Measurements from ENCODE around the gene ADGRB3. TPM values are rescaled to one million over a fixed set of nuclear protein-coding genes. Genes with fewer than 3 reads are reported as not detected.

ADGRB3 gene
- total RNA-seq, 4 donors from 2014 or later, result 1.6 to 2.6 (median 1.8) TPM

- no peak for TF ChIP-seq CTCF (IDR thresholded peaks at IDR 0.05; ENCODE audit: low read depth)
These were observed 377.1 kb downstream of the ADGRB3 start for GRCh38 chr6:69012211-69012610.

- TF ChIP-seq CTCF (IDR thresholded peaks at IDR 0.05; ENCODE audit: low read depth), result no peak
These were observed 377.8 kb downstream of the ADGRB3 start for GRCh38 chr6:69012876-69013275.

GRCh38 chr6:69018906-69019305, 383.8 kb downstream of the ADGRB3 start:
- no peak for TF ChIP-seq CTCF (IDR thresholded peaks at IDR 0.05; ENCODE audit: low read depth)

DNA sequence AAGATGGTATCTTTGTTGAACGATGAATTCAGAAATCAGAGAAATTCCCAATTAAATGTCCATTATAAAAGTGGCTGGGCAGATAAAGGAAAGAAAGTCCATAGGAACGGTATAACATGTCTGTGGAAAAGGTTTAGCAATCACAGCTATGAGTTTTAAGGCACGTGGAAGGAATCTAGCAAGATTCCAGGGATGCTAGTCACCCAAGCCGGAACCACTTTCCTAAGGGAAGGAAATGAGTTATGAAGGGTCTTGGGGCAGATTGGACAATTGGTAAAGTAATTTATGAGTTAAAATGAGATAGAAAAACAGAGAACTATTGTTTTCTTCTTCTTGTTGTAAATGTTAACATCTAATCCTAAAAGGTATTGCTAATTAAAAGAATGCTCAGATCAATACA, 384.8 kb downstream of the ADGRB3 start:
- TF ChIP-seq CTCF (IDR thresholded peaks at IDR 0.05; ENCODE audit: low read depth), result no peak

DNA sequence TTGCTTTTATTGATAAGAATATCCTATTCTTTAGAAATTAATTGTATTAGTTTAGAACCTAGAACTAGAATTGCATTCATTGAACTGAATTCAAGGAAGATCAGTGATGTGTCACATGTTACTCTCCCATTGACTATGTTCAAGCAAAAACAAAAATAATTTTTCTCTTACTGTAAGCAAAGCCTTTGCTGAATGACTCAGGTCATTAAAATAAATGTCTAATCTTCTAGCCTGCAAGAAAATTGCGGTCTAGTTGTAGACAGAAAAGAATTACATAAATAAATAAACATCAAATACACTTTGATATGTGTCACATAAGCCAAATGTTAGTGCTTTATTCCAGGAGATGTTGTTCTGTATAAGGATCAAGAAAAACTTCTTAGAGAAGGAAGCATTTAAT, 387.9 kb downstream of the ADGRB3 start:
- TF ChIP-seq CTCF (IDR thresholded peaks at IDR 0.05; ENCODE audit: low read depth), result no peak

DNA sequence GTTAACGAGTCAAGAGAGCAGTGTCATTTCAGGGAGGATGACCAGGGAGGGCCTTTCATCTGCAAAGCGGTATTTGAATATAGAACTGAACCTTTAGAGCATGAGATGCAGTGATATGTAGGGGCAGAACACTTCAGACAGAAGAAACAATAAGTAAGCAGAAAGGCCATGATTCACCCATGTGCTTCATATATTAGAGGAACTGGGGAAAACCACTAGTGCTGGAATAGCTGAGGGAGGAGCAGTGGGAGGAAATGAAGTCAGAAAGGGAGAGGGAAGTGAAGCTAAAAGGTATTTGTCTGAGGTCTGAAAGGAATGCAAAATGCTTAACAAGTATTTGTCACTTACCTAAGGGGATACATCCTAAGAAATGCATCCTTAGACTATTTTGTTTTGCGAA, 391.2 kb downstream of the ADGRB3 start:
- no peak for TF ChIP-seq CTCF (IDR thresholded peaks at IDR 0.05; ENCODE audit: low read depth)

DNA sequence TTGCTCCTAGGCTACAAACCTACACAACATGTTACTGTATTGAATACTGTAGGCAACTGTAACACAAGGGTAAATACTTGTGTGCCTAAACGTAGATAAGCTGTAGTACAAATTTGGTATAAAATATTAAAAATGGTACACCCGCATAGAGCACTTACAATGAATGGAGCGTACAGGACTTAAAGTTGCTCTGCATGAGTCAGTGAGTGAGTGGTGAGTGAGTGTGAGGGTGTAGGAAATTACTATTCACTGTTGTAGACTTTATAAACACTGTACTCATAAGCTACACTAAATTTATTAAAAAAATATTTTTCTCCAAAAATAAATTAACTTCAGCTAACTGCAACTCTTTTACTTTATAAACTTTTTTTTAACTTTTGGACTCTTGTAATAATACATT, 391.6 kb downstream of the ADGRB3 start:
- TF ChIP-seq CTCF (IDR thresholded peaks at IDR 0.05; ENCODE audit: low read depth), result no peak

All from subcutaneous adipose tissue (tissue), 4 donors.